GM19467 (cell line): Measurements from ENCODE around the gene ARHGAP22.

Experiments
- ATAC-seq: cut with Tn5 transposase; IDR thresholded peaks from one replicate; pipeline ENCODE4 v1.9.1; 2021; ENCODE audit warnings: mild to moderate bottlenecking, moderate library complexity; ENCODE audit not compliant: unreplicated experiment

ARHGAP22 gene

GRCh38 chr10:48501787-48502771 is 102.8 kb downstream of the ARHGAP22 start:
- ATAC-seq, result no peak

DNA sequence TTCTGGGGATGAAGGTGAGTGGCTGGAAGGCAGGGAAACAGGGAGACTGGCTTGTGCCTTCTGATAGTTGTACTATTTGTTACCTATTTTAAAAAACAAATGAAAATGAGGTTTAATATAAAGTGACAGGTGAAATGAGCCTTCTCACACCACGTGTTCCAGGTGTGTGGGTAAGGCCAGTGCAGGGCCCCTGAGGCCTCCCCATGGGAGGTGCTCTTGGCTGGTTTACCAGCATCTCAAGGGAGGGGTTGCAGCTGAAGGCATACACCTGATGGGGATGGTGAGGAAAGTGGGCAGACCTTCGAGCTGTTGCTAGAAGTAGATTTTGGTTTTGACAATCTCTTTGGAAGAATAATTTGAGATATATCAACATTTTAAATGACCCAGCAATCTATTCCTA is 103.6 kb downstream of the ARHGAP22 start:
- no peak for ATAC-seq

DNA sequence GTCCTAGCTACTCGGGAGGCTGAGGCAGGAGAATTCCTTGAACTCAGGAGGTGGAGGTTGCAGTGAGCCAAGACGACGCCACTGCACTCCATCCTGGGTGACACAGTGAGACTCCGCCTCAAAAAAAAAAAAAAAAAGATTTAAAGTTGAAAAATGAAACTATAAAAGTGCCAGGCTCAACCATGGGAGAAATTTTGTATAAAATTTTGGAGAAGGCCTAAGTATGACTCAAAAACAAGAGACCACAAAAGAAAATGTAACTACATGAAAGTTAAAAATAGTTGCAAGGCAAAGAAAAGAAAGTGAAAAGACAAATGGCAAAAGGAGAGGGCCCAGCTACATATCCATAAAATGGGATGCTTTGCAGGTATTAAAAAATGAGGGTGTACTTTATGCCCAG is 104.1 kb downstream of the ARHGAP22 start:
- no peak for ATAC-seq

- no peak for ATAC-seq
Observed at GRCh38 chr10:48498940-48499510, 105.8 kb downstream of the ARHGAP22 start.

DNA sequence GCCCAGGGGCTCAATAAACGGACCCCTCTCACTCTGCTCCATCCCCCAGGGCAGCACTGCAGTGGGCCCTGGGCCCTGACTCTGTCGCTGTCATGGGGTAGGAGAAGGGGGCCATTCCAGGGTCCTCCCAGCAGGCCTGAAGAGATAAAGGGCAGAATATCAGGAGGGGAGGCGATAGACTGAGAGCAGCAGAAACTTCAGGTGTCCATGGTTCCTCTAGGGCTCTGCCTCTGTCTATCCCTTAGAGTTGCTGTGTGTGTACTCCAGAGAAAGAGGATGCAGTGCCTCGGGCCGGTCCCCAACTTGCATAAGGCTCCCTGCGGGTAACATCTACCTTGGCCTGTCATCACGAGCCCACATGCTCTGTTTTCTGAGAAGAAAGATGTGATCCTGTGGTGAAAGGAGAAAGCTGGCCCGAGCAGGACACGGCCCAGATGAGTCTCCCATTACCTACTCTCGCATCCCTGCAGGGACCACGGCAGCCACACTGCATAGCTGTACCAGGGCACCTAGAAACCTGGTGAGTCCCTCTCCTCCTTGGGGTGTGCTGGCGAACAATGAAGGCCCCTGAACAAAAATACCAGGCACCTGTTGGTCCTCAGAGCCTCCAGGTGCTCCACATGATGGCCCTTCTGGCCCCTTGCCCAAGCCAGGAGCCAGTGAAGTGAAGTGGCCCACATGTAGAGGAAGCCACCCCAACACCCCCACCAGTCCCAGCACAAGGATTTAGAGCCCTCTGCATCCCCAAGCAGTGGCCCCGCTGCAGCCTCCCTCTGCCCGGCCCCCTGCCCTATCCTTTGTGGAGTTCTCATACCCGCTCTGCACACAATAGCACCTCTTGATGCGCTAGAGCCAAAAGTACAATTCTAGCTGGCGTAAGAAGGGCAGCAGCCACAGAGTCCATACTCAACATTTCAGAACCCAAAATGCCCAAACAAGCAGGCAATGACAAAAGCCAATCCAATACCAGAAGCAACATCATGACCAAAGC is 106.8 kb downstream of the ARHGAP22 start:
- ATAC-seq, result no peak

GRCh38 chr10:48496831-48497779 is 107.8 kb downstream of the ARHGAP22 start:
- no peak for ATAC-seq

DNA sequence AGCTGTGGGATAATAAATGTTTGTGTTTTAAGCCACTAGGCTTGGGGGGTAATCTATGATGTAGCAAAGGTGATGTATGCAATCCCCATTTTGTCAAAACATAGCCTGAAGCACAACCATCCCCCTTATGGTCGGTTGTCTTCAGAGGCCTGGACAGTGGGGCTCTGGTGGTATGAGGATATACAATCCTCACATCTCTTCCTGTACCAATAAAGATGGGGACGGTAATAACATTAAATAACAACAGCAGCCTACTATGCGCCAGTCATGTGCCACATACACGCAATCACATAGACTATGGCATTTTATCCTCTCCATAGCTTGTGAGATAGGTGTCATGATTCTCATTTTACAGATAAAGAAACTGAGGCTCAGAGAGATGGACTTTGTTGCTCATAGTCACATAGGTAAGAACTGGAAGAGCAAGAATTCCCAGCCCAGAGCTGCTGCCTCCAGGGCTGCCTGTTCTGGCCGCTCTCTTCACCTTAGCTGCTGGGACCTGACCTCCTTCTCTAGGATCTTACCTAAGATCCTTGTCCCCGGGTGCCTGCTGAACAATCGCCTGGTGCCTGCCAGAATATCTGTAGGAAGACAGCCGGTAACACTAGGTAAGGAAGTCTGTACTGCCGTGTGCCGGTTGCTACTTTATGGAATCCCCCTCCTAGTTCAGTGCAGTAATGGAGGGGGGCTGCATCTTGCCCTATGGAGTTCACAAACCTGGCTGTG is 108.6 kb downstream of the ARHGAP22 start:
- ATAC-seq, result no peak

DNA sequence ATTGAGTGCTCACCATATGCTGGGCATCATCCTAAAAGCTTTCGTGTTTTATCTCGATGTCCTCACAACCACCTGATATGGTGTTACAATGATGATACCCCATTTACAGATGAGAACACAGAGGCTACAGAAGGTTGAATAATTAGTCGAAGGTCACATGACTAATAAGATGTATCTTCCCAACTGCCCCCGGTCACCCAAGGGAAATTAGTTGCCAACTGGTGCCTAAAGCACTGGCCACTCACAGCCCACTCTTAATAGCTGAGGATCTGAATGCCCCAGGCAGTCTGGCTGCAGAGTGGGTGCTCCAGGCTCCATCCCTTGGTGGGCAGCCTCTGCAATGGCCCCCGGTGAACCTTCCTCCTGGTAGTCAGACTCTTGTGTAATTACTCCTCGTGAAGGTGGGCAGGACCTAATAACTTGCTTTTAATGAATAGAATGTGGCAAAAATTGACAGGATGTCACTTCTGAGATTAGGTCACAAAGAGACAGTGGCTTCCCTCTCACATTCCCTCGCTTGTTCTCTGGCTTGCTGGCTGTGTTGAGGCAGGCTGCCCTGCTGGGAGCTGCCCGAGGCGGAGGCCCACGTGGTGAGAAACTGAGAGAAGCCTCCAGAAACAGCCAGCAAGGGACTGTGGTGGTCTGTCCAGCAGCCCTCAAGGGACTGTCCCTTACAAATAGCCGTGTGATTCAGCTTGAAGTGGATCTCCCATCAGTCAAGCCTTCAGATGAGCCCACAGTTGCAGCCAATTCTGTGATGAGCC is 109.4 kb downstream of the ARHGAP22 start:
- ATAC-seq, result no peak

DNA sequence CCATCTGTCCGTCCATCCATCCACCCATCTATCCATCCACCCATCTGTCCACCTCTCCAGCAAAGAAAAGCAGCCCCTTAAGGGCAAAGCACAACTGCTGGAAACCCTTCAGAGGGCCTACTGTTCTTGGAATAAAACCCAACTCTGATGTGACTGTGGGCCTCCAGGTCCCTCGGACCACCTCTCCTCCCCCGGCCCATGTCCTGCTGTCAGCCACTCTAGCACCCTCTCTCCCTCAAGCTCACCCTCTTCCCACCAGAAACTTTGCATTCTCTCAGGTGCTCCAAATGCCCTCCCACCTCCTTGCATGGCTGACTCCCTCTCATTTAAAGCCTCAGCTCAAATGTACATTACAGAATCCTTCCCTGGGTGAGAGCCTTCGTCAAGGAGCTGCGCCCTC is 110.3 kb downstream of the ARHGAP22 start:
- no peak for ATAC-seq

- no peak for ATAC-seq
Observed at GRCh38 chr10:48494073-48494472, 110.8 kb downstream of the ARHGAP22 start.

DNA sequence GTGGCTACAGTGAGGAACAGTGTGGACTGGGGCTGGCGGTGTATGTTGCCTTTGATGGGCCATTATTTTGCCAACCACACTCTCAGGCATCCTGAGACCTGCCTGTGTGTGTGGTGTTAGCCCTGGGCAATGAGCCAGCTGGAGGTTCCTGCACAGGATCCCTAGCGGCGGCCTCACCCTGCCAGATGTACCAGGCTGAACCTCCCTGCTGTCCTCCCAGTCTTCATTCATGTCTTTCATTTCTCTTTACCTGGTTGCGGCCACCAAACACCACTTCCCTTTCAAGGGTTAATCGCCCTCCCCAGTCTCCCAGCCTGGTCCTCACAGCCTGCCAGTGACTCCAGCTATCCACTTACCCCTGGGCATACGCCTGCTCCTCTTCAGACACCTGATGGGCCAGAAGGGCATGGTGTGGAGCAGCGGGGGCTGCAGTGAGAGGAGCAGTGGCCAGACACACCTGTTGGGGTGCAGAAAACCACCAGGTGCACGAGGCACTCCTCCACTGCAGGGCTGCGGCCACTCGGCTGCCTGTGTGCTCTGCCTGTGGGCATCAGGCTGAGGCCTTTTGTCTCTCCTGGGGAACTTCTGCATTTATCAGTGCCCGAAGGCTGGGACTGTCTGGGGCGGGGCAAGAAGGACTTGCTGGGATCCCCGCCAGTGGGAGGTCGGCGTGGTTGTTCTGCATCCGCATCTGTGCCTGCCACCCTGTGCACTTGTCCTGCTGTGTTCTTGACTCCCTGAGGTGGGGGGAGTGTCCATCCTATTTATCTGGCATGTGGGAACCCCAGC is 111.6 kb downstream of the ARHGAP22 start:
- ATAC-seq, result no peak

GRCh38 chr10:48492201-48492600 is 112.7 kb downstream of the ARHGAP22 start:
- no peak for ATAC-seq

DNA sequence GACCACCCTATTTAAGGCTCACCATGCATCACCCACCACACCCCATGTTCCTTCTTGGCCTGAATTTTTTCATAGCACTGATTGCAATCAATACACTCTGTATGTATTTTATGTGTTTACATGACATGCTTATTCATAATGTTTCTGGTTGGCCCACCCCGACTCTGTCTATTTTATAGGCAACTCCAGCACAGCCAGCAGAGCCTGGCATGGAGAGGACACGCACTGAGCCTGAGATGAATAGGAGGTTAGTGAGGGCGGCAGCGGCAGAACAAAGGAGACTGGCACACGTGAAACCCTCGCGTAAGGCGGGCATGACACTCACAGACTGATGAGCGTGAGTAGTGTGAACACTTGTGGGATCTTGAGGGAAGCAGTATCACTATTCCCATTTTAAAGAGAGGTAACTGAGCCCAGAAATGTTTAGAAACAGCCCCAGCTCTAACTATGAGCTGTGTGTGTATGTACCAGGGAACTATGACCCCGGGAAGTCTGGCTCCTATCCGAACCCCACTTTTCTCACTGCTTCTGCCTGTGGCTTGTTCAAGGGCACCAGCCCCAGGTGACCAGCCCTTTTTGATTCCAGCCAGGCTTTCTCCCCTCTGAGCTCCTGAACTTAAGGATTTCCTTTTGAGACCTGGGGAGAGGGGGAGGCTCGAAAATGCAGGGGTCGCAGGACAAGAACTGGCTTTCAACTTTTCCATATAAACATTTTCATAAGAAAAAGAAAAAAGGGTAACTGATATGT is 113.3 kb downstream of the ARHGAP22 start:
- ATAC-seq, result no peak

GRCh38 chr10:48490946-48491345 is 113.9 kb downstream of the ARHGAP22 start:
- ATAC-seq, result no peak

GRCh38 chr10:48490571-48490940 is 114.3 kb downstream of the ARHGAP22 start:
- ATAC-seq, result no peak

DNA sequence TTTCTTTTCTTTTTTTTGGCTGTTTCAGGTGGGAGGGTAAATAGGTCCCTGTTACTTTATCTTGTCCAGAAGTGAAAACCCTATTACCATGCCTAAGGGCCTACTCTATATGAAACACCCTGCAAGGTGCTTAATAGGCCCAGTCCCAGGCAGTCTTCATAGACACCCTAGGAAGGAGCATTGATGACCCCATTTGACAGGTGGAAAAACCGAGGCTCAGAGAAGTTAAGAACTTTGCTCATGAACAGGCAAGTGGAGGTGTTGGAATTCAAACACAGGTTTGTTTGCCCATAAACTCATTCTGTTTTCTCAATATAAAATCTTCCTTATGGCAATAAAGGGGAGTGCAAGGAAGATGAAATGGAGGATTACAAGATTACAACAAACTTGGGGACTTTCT is 115.8 kb downstream of the ARHGAP22 start:
- ATAC-seq, result no peak

DNA sequence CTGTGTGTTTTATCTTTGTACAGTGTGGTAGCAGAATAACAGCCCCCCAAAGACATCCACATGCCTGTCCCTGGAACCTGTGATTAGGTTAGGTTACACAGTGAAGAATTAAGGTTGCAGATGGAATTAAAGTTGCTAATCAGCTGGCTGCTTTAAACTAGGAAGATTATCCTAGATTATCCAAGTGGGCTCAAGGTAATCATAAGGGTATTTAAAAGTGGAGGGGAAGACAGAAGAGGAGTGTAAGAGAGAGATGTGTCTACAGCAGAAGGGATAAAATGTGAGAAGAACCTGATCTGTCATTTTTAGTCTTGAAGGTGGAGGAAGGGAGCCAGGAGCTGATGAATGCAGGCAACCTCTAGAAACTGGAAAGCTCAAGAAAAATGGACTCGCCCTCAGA is 117.6 kb downstream of the ARHGAP22 start:
- ATAC-seq, result no peak
